T-cell (primary cell): Measurements from ENCODE around the gene SCN10A. TPM values are rescaled to one million over a fixed set of nuclear protein-coding genes. Genes with fewer than 3 reads are reported as not detected.

Experiments used
- ATAC-seq, 4 experiments: fragments of 200-7000 bp in 3 of 4; fragments of 150-1000 bp in 1 of 4; cut with Tn5 transposase; replicated peaks in 1 of 4; 1 replicate in 3 of 4; 2 replicates in 1 of 4; pipeline ENCODE4 v1.10.0; 2021; ENCODE audit warnings: moderate library complexity in 3 of 4, mild to moderate bottlenecking in 2 of 4, moderate number of reproducible peaks in 1 of 4
- CTCF ChIA-PET, 2 donors: fragments of 300-600 bp; sonication (Branson Sonifier 250); formaldehyde crosslinking; loops; one replicate each; lab custom pipeline; 2022; ENCODE audit warnings: antibody characterized with exemption in 2 of 2; lab: Charles Lee
- POLR2A ChIA-PET, 2 donors: fragments of 300-600 bp; sonication (Branson Sonifier 250); formaldehyde crosslinking; loops; one replicate each; lab custom pipeline; 2022; ENCODE audit warnings: antibody characterized with exemption in 2 of 2; lab: Charles Lee
- DNase-seq, 35 experiments: peaks; one replicate each; pipeline versions ENCODE4 v3.0.0 to v3.0.0-alpha.2; 2013 to 2023
- H3K27ac ChIP-seq: one replicate; pipeline ENCODE4 v1.5.1; 2013; ENCODE audit warnings: low read length
- H3K27me3 ChIP-seq, 2 experiments: replicated peaks in 1 of 2; 1 replicate in 1 of 2; 2 replicates in 1 of 2; pipeline versions ENCODE4 v1.6.1 to v1.7.0; 2013; ENCODE audit warnings: low read length in 1 of 2, mixed read lengths in 1 of 2; ENCODE audit not compliant: control insufficient read depth in 2 of 2, insufficient read depth in 2 of 2; ENCODE audit errors: extremely low read depth in 1 of 2
- H3K36me3 ChIP-seq, 2 donors: 1 replicate in 1 of 2; 2 replicates in 1 of 2; pipeline versions ENCODE4 v1.6.1 to v1.7.0; 2013; ENCODE audit warnings: low read length in 1 of 2; ENCODE audit not compliant: control insufficient read depth in 2 of 2, insufficient read depth in 1 of 2; ENCODE audit errors: extremely low read depth in 1 of 2
- H3K4me1 ChIP-seq, 2 experiments: 1 replicate in 1 of 2; 2 replicates in 1 of 2; pipeline versions ENCODE4 v1.6.1 to v1.7.0; 2013; ENCODE audit warnings: low read length in 2 of 2, mixed read lengths in 1 of 2; ENCODE audit not compliant: insufficient read depth in 2 of 2, control insufficient read depth in 1 of 2; ENCODE audit errors: extremely low read depth in 1 of 2
- H3K4me3 ChIP-seq, 2 donors: 1 replicate in 1 of 2; 2 replicates in 1 of 2; pipeline versions ENCODE4 v1.5.1 to v1.7.0; 2013; ENCODE audit warnings: mild to moderate bottlenecking in 2 of 2, low read length in 1 of 2, moderate library complexity in 1 of 2; ENCODE audit not compliant: control insufficient read depth in 1 of 2; ENCODE audit errors: extremely low read depth in 1 of 2
- H3K9me3 ChIP-seq: 2 replicates; pipeline ENCODE4 v1.7.0; 2013
- H3K27ac Mint-ChIP-seq, 2 donors: one replicate each; pipeline ENCODE4 v1.8.0; 2020 to 2021; ENCODE audit warnings: mild to moderate bottlenecking in 2 of 2, mixed read lengths in 2 of 2
- H3K27me3 Mint-ChIP-seq, 2 donors: one replicate each; pipeline ENCODE4 v1.8.0; 2021 to 2022; ENCODE audit warnings: mixed read lengths in 2 of 2
- H3K36me3 Mint-ChIP-seq: one replicate; pipeline ENCODE4 v1.8.0; 2021; ENCODE audit warnings: mixed read lengths
- H3K4me1 Mint-ChIP-seq, 3 donors: one replicate each; pipeline ENCODE4 v1.8.0; 2020 to 2022; ENCODE audit warnings: mixed read lengths in 3 of 3, mild to moderate bottlenecking in 1 of 3
- H3K4me3 Mint-ChIP-seq, 3 donors: one replicate each; pipeline ENCODE4 v1.8.0; 2020 to 2022; ENCODE audit warnings: mild to moderate bottlenecking in 3 of 3, mixed read lengths in 3 of 3, moderate library complexity in 3 of 3
- H3K9me3 Mint-ChIP-seq, 3 donors: one replicate each; pipeline ENCODE4 v1.8.0; 2020 to 2022; ENCODE audit warnings: mixed read lengths in 3 of 3
- WGBS: methylation state at CpG from one replicate; pipeline ENCODE4 v1.1.5; 2013; ENCODE audit warnings: missing lambda C conversion rate; ENCODE audit not compliant: insufficient coverage; 5-methylcytosine and 5-hydroxymethylcytosine counted together
- total RNA-seq, 35 experiments: library from RNA in 6 of 35; stranded (reverse) in 6 of 35; fragments of 120-200 nt in 1 of 35; gene quantifications; one replicate each; pipeline versions ENCODE4 v1.2.1 to v1.2.4 and lab custom pipeline; 2013 to 2026

The SCN10A gene
- total RNA-seq, 5 donors from 2014 or later (not counting 1 experiment from before 2014, with no cell fraction given): not detected

- H3K4me3 Mint-ChIP-seq: no peak overlapping the region
- Histone ChIP-seq H3K36me3 (no peaks in the 10 kb centered on the region), H3K9me3 (no peaks in the 10 kb centered on the region), H3K27ac (no peak overlapping the region), H3K4me1 (peaks cover 0 to 3% of the 10 kb centered on the region in 2 experiments), H3K4me3 (no peak overlapping the region), H3K27me3 (no peaks in the 10 kb centered on the region)
- ChIA-PET POLR2A (no interaction called here), CTCF (no interaction called here)
- no peak for ATAC-seq
- H3K9me3 Mint-ChIP-seq: no peaks in the 10 kb centered on the region
- H3K27ac Mint-ChIP-seq: no peak overlapping the region
- DNase-seq: no peak
- 64% methylated on average over 1 of the region's 5 CpGs for WGBS
- H3K4me1 Mint-ChIP-seq: peaks cover 12 to 17% (median 14%) of the 10 kb centered on the region in 3 donors
- H3K27me3 Mint-ChIP-seq: peaks cover 3 to 6% of the 10 kb centered on the region in 2 donors
- H3K36me3 Mint-ChIP-seq: no peaks in the 10 kb centered on the region
Measured at GRCh38 chr3:38836561-38836960, 20.5 kb upstream of the SCN10A start.

- no peak overlapping the region for H3K4me3 Mint-ChIP-seq
- ChIA-PET CTCF (no interaction called here), POLR2A (no interaction called here)
Measured at GRCh38 chr3:38835939-38836338, 19.9 kb upstream of the SCN10A start.

DNA sequence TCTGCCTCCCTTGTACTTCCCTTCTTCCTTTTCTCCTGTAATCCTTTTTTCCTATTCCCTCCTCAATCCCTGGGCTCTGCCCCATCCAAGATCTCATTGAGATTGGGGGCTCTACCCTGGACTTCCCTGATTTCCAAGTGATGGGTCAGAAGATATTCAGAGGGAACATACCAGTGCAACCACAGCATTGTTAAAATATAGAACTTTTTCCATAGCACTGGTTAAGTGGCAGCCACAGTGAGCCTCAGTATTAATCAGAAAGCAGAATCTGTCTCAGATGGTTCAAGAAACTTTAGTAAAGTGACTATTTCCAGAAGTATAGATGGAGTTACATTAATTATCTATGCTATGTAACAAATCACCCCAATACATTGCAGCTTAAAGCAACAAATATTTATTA is 18.7 kb upstream of the SCN10A start:
- ATAC-seq: no peak
- Histone ChIP-seq H3K36me3 (no peaks in the 10 kb centered on the region), H3K4me3 (no peak overlapping the region), H3K4me1 (peaks cover 0 to 3% of the 10 kb centered on the region in 2 experiments), H3K27me3 (no peaks in the 10 kb centered on the region), H3K9me3 (no peaks in the 10 kb centered on the region), H3K27ac (no peak overlapping the region)
- ChIA-PET CTCF (no interaction called here), POLR2A (no interaction called here)
- Mint-ChIP-seq H3K4me3 (no peak overlapping the region), H3K4me1 (peaks cover 12 to 17% (median 14%) of the 10 kb centered on the region in 3 donors), H3K27ac (peak overlapping the region; percentile 85 to 88), H3K36me3 (no peaks in the 10 kb centered on the region), H3K27me3 (peaks cover 0 to 4% of the 10 kb centered on the region in 2 donors), H3K9me3 (no peaks in the 10 kb centered on the region)
- DNase-seq: no peak

More at GRCh38 chr3:38835939-38836338, 19.9 kb upstream of the SCN10A start:
- peaks cover 12 to 17% (median 14%) of the 10 kb centered on the region in 3 donors for H3K4me1 Mint-ChIP-seq
- H3K27me3 ChIP-seq: no peaks in the 10 kb centered on the region
- H3K9me3 ChIP-seq: no peaks in the 10 kb centered on the region
- no peak overlapping the region for H3K27ac ChIP-seq
- WGBS: 71% methylated on average over 1 of the region's 3 CpGs
- H3K4me1 ChIP-seq: peaks cover 0 to 3% of the 10 kb centered on the region in 2 experiments
- H3K9me3 Mint-ChIP-seq: no peaks in the 10 kb centered on the region
- peaks cover 1 to 4% of the 10 kb centered on the region in 2 donors for H3K27me3 Mint-ChIP-seq
- DNase-seq (no peak), ATAC-seq (no peak)
- no peaks in the 10 kb centered on the region for H3K36me3 ChIP-seq
- no peaks in the 10 kb centered on the region for H3K36me3 Mint-ChIP-seq
- H3K27ac Mint-ChIP-seq: no peak overlapping the region
- H3K4me3 ChIP-seq: no peak overlapping the region

DNA sequence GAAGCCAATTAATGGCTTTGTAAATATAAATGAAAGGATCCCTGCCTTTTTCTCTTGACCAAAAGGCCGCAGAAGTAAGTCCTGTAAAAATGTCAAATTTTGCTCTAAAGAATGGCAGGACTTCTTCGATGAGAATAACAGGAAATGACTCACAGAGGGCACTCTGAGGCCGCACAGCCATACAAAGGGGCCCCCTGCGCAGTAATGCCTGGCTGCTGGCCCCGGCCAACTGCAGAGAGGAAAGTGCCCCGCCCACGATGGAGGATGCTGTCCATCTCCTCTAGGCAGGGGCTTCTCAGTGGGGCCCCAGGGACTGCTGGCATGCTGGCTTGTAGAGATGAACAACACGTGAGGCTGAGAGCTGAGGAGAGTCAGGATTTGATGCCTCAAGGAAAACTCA is 18.1 kb upstream of the SCN10A start:
- DNase-seq (peak in 4 of 35 experiments; percentile 1 to 29 (median 2)), ATAC-seq (peak in 3 of 4 experiments; percentile 44 to 82 (median 78))
- no peak overlapping the region for H3K4me3 Mint-ChIP-seq
- Histone ChIP-seq H3K27me3 (no peaks in the 10 kb centered on the region), H3K4me1 (peaks cover 0 to 3% of the 10 kb centered on the region in 2 experiments), H3K4me3 (no peak overlapping the region), H3K36me3 (no peaks in the 10 kb centered on the region), H3K27ac (no peak overlapping the region), H3K9me3 (no peaks in the 10 kb centered on the region)
- ChIA-PET POLR2A (no interaction called here), CTCF (no interaction called here)
- peaks cover 0 to 4% of the 10 kb centered on the region in 2 donors for H3K27me3 Mint-ChIP-seq
- H3K9me3 Mint-ChIP-seq: no peaks in the 10 kb centered on the region
- peak overlapping the region in 1 of 2 donors; percentile 85 for H3K27ac Mint-ChIP-seq
- no peaks in the 10 kb centered on the region for H3K36me3 Mint-ChIP-seq
- H3K4me1 Mint-ChIP-seq: peaks cover 12 to 17% (median 14%) of the 10 kb centered on the region in 3 donors
- WGBS: 1% methylated on average over 7 of the region's 8 CpGs

DNA sequence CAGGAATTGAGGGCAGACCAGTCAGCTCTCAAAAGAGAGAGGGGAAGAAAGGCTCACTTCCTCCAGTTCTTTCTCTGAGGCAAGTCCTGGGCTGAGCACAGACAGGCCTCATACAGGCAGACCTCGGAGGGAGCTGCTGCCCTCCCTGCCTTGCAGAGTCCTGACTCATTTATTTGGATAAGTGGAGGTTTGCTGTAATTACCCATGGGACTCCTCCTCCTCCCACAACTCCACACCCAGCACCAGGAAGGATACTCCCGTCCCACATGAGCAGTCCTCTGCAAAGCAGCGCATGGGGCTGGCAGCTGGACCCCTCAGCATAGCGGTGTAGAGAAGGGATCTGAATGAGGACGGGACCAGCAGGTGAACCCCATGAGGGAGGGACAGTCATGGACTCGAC is 13.4 kb upstream of the SCN10A start:
- ChIA-PET POLR2A (no interaction called here), CTCF (no interaction called here)
- no peak overlapping the region for H3K4me3 Mint-ChIP-seq
- DNase-seq (no peak), ATAC-seq (no peak)
- H3K4me1 ChIP-seq: peaks cover 0 to 3% of the 10 kb centered on the region in 2 experiments
- H3K36me3 Mint-ChIP-seq: no peaks in the 10 kb centered on the region
- no peak overlapping the region for H3K27ac ChIP-seq
- H3K36me3 ChIP-seq: no peaks in the 10 kb centered on the region
- WGBS: 68% methylated on average over 2 of the region's 6 CpGs
- no peak overlapping the region for H3K4me3 ChIP-seq
- no peaks in the 10 kb centered on the region for H3K9me3 Mint-ChIP-seq
- peaks cover 1 to 10% of the 10 kb centered on the region in 2 donors for H3K27me3 Mint-ChIP-seq
- no peak overlapping the region for H3K27ac Mint-ChIP-seq
- no peaks in the 10 kb centered on the region for H3K9me3 ChIP-seq
- peaks cover 5 to 12% (median 9%) of the 10 kb centered on the region in 3 donors for H3K4me1 Mint-ChIP-seq
- peaks cover 0 to 5% of the 10 kb centered on the region in 2 experiments for H3K27me3 ChIP-seq

- Mint-ChIP-seq H3K9me3 (no peaks in the 10 kb centered on the region), H3K4me1 (peaks cover 0 to 6% (median 4%) of the 10 kb centered on the region in 3 donors), H3K27me3 (peaks cover 7 to 13% of the 10 kb centered on the region in 2 donors), H3K36me3 (no peaks in the 10 kb centered on the region), H3K4me3 (no peak overlapping the region), H3K27ac (no peak overlapping the region)
- Histone ChIP-seq H3K27ac (no peak overlapping the region), H3K9me3 (no peaks in the 10 kb centered on the region), H3K4me1 (no peaks in the 10 kb centered on the region), H3K36me3 (no peaks in the 10 kb centered on the region), H3K4me3 (no peak overlapping the region), H3K27me3 (peaks cover 0 to 5% of the 10 kb centered on the region in 2 experiments)
- no peak for ATAC-seq
- 91% methylated on average over 4 of the region's 4 CpGs for WGBS
- POLR2A ChIA-PET: no interaction called here
- DNase-seq: no peak
- CTCF ChIA-PET: no interaction called here
Measured at GRCh38 chr3:38828681-38829080, 12.7 kb upstream of the SCN10A start.

DNA sequence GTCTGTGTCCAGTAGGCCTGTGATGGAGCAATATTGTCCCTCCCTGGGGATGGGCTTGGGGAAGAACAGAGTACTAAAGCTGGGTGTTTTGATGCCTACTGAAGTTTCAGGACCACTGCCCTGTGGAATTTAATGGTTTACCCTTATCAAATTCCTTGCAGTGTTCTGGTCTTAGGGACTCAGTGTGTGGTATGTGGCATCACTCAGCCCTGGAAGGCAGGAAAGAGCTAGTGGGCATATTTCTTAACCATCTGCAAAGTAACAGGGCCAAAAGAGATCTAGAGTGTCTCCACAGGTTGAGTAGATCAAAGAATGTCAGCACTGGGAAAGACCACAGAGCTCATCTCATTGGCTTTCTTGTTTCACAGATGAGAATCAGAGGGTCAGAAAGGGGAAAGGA is 11.8 kb upstream of the SCN10A start:
- no peaks in the 10 kb centered on the region for H3K9me3 Mint-ChIP-seq
- H3K36me3 ChIP-seq: no peaks in the 10 kb centered on the region
- CTCF ChIA-PET: no interaction called here
- H3K27ac ChIP-seq: no peak overlapping the region
- H3K27me3 Mint-ChIP-seq: peaks cover 10 to 13% of the 10 kb centered on the region in 2 donors
- no peaks in the 10 kb centered on the region for H3K4me1 ChIP-seq
- H3K27me3 ChIP-seq: peaks cover 0 to 5% of the 10 kb centered on the region in 2 experiments
- no peak overlapping the region for H3K27ac Mint-ChIP-seq
- H3K4me3 Mint-ChIP-seq: no peak overlapping the region
- DNase-seq (no peak), ATAC-seq (no peak)
- H3K9me3 ChIP-seq: no peaks in the 10 kb centered on the region
- no peaks in the 10 kb centered on the region for H3K36me3 Mint-ChIP-seq
- peaks cover 0 to under 1% (median 0%) of the 10 kb centered on the region in 3 donors for H3K4me1 Mint-ChIP-seq
- POLR2A ChIA-PET: no interaction called here
- H3K4me3 ChIP-seq: no peak overlapping the region
